Uterus (tissue), 4 donors: ENCODE measurements around the gene ADGRL3. TPM values are rescaled to one million over a fixed set of nuclear protein-coding genes. Genes with fewer than 3 reads are reported as not detected.

Source experiments
- DNase-seq, 2 donors: peaks; one replicate each; pipeline ENCODE4 v3.0.0-alpha.2; 2019 to 2020
- H3K27ac ChIP-seq, 2 donors: fragments of 200-600 bp; sonication (generic); 1 replicate in 1 of 2; 2 replicates in 1 of 2; pipeline ENCODE4 v1.5.1; 2016 to 2018
- H3K27me3 ChIP-seq, 2 donors: fragments of 200-600 bp; sonication (generic); one replicate each; pipeline ENCODE4 v1.5.1; 2018 to 2019; ENCODE audit warnings: control low read depth in 1 of 2
- H3K36me3 ChIP-seq, 2 donors: fragments of 200-600 bp; sonication (generic); one replicate each; pipeline ENCODE4 v1.5.1; 2019; ENCODE audit warnings: control low read depth in 1 of 2
- H3K4me1 ChIP-seq, 2 donors: fragments of 200-600 bp; sonication (generic); one replicate each; pipeline ENCODE4 v1.5.1; 2018 to 2019; ENCODE audit warnings: control low read depth in 1 of 2
- H3K4me3 ChIP-seq, 2 donors: fragments of 200-600 bp; sonication (generic); 1 replicate in 1 of 2; 2 replicates in 1 of 2; pipeline ENCODE4 v1.5.1; 2018 to 2019; ENCODE audit warnings: mild to moderate bottlenecking in 1 of 2
- H3K9me3 ChIP-seq, 2 donors: fragments of 200-600 bp; sonication (generic); one replicate each; pipeline ENCODE4 v1.5.1; 2019; ENCODE audit warnings: control low read depth in 1 of 2
- CTCF ChIP-seq, 4 experiments: fragments of 200-600 bp in 2 of 4; fragments of 450-650 bp in 2 of 4; sonication (generic) in 2 of 4; IDR thresholded peaks; one replicate each; pipeline ENCODE4 v1.5.1; 2016 to 2019; ENCODE audit warnings: antibody characterized with exemption in 4 of 4, mild to moderate bottlenecking in 2 of 4, moderate library complexity in 1 of 4
- POLR2A ChIP-seq, 2 donors: fragments of 450-650 bp; IDR thresholded peaks; one replicate each; pipeline ENCODE4 v1.6.1; 2016; ENCODE audit warnings: antibody characterized with exemption in 2 of 2, mild to moderate bottlenecking in 1 of 2, moderate library complexity in 1 of 2
- intact Hi-C: fragments of 100-400 bp; cut with DNase I; formaldehyde crosslinking; loops from one replicate; pipeline ENCODE4 v1.15.1; 2023; ENCODE audit warnings: low total_unique reads
- total RNA-seq, 4 donors: library from RNA; depleted of rRNA in 3 of 4; stranded (reverse); fragments of >200 nt in 3 of 4; gene quantifications; one replicate each; pipeline versions ENCODE4 v1.1.0 to v1.2.4, GENCODE V29; 2014 to 2023
- donor health status: DM: yes; HTN: yes; CAD: no.

The ADGRL3 gene
- total RNA-seq, 4 donors from 2014 or later: 31.5 to 411 (median 74.3) TPM

- DNase-seq: no peak
- no peaks in the 10 kb centered on the region for H3K9me3 ChIP-seq
- no peak overlapping the region for H3K27ac ChIP-seq
- TF ChIP-seq CTCF (IDR thresholded peaks at IDR 0.05): no peak
- no peak for TF ChIP-seq POLR2A (IDR thresholded peaks at IDR 0.05)
- intact Hi-C loops: no loop called here
- H3K27me3 ChIP-seq: no peaks in the 10 kb centered on the region
- no peaks in the 10 kb centered on the region for H3K4me1 ChIP-seq
- H3K4me3 ChIP-seq: no peak overlapping the region
- no peaks in the 10 kb centered on the region for H3K36me3 ChIP-seq
These were observed 750.5 kb downstream of the ADGRL3 start for GRCh38 chr4:61950625-61951024.

GRCh38 chr4:61953386-61953785, 753.3 kb downstream of the ADGRL3 start:
- Histone ChIP-seq H3K27me3 (no peaks in the 10 kb centered on the region), H3K4me1 (no peaks in the 10 kb centered on the region), H3K4me3 (no peak overlapping the region), H3K9me3 (no peaks in the 10 kb centered on the region), H3K36me3 (no peaks in the 10 kb centered on the region), H3K27ac (no peak overlapping the region)
- no peak for DNase-seq
- no peak for TF ChIP-seq POLR2A (IDR thresholded peaks at IDR 0.05)
- TF ChIP-seq CTCF (IDR thresholded peaks at IDR 0.05): no peak
- intact Hi-C loops: no loop called here

- H3K4me1 ChIP-seq: no peaks in the 10 kb centered on the region
- DNase-seq: no peak
- intact Hi-C loops: no loop called here
- H3K27ac ChIP-seq: no peak overlapping the region
- no peaks in the 10 kb centered on the region for H3K27me3 ChIP-seq
- no peaks in the 10 kb centered on the region for H3K36me3 ChIP-seq
- no peaks in the 10 kb centered on the region for H3K9me3 ChIP-seq
- TF ChIP-seq CTCF (IDR thresholded peaks at IDR 0.05) (no peak), POLR2A (IDR thresholded peaks at IDR 0.05) (no peak)
- no peak overlapping the region for H3K4me3 ChIP-seq
These were observed 758.5 kb downstream of the ADGRL3 start for GRCh38 chr4:61958591-61958990.

- Histone ChIP-seq H3K9me3 (no peaks in the 10 kb centered on the region), H3K27me3 (no peaks in the 10 kb centered on the region), H3K4me3 (no peak overlapping the region), H3K27ac (no peak overlapping the region), H3K36me3 (no peaks in the 10 kb centered on the region), H3K4me1 (no peaks in the 10 kb centered on the region)
- intact Hi-C loops: no loop called here
- TF ChIP-seq POLR2A (IDR thresholded peaks at IDR 0.05) (no peak), CTCF (IDR thresholded peaks at IDR 0.05) (no peak)
- no peak for DNase-seq
These were observed 759.0 kb downstream of the ADGRL3 start for GRCh38 chr4:61959087-61959486.

- intact Hi-C loops: no loop called here
- no peak for DNase-seq
- Histone ChIP-seq H3K4me3 (no peak overlapping the region), H3K27ac (no peak overlapping the region), H3K27me3 (no peaks in the 10 kb centered on the region), H3K36me3 (no peaks in the 10 kb centered on the region), H3K9me3 (no peaks in the 10 kb centered on the region), H3K4me1 (no peaks in the 10 kb centered on the region)
- TF ChIP-seq CTCF (IDR thresholded peaks at IDR 0.05): no peak
- TF ChIP-seq POLR2A (IDR thresholded peaks at IDR 0.05): no peak
These were observed 784.3 kb downstream of the ADGRL3 start for GRCh38 chr4:61984260-61984909.
